Measurements from ENCODE around the gene TMEM139.

The TMEM139 gene

GRCh38 chr7:143252006-143252405 lies 32.8 kb upstream of the TMEM139 start:
- no peaks in the 10 kb centered on the region for H4K20me1 ChIP-seq (ENCODE audit: insufficient read depth, low read length)
- H3K79me2 ChIP-seq (ENCODE audit: insufficient read depth, low read length): no peaks in the 10 kb centered on the region
- peaks cover 45% of the 10 kb centered on the region for H3K4me1 ChIP-seq (ENCODE audit: insufficient read depth, low read length)
- TF ChIP-seq CTCF (IDR thresholded peaks at IDR 0.05; ENCODE audit: borderline replicate concordance, extremely low read depth, low read length, poor library complexity, severe bottlenecking) (no peak), EZH2 (IDR thresholded peaks at IDR 0.05; ENCODE audit: borderline replicate concordance, low read depth, low read length, severe bottlenecking) (no peak)
- H3K27me3 ChIP-seq (ENCODE audit: insufficient read depth, low read length, poor library complexity): no peaks in the 10 kb centered on the region
- no peak overlapping the region for H3K4me2 ChIP-seq (ENCODE audit: insufficient read depth, low read length)
- H3K9me3 ChIP-seq (ENCODE audit: insufficient read depth, low read length, severe bottlenecking): no peaks in the 10 kb centered on the region
- no peak overlapping the region for H3K9ac ChIP-seq (ENCODE audit: low read depth, low read length)
- H3K27ac ChIP-seq (ENCODE audit: low read length): no peak overlapping the region
- H2AFZ ChIP-seq (ENCODE audit: low read depth, low read length): no peak overlapping the region
- ATAC-seq (ENCODE audit: insufficient read depth, low read depth): peak; percentile 63; the same call in 2 of the 3 replicates
- no peak for DNase-seq
- no peaks in the 10 kb centered on the region for H3K36me3 ChIP-seq (ENCODE audit: insufficient read depth, low read length)
- H3K4me3 ChIP-seq (ENCODE audit: low read depth in 1 of 2, low read length in 2 of 2): no peak overlapping the region

DNA sequence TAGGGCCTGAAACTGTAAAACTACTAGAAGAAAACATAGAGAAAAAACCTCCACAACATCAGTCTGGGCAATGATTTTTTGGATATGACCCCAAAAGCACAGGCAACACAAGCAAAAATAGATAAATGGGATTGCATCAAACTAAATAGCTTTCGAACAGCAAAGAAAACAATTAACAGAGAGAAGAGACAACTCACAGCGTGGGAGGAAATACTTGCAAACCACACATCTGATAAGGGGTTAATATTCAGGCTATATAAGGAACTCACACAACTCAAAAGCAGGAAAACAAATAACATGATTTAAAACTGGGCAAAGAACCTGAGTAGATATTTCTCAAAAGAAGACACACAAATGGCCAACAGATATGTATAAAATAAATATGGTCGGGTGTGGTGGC lies 29.2 kb upstream of the TMEM139 start:
- H3K27me3 ChIP-seq (ENCODE audit: insufficient read depth, low read length, poor library complexity): no peaks in the 10 kb centered on the region
- no peaks in the 10 kb centered on the region for H4K20me1 ChIP-seq (ENCODE audit: insufficient read depth, low read length)
- ATAC-seq (ENCODE audit: insufficient read depth, low read depth) (0 out of 3 replicates have a peak, but pooled peaks have one; percentile 35), DNase-seq (no peak)
- TF ChIP-seq EZH2 (IDR thresholded peaks at IDR 0.05; ENCODE audit: borderline replicate concordance, low read depth, low read length, severe bottlenecking) (no peak), CTCF (IDR thresholded peaks at IDR 0.05; ENCODE audit: borderline replicate concordance, extremely low read depth, low read length, poor library complexity, severe bottlenecking) (no peak)
- H3K4me3 ChIP-seq (ENCODE audit: low read depth in 1 of 2, low read length in 2 of 2): no peak overlapping the region
- no peaks in the 10 kb centered on the region for H3K79me2 ChIP-seq (ENCODE audit: insufficient read depth, low read length)
- no peak overlapping the region for H3K27ac ChIP-seq (ENCODE audit: low read length)
- H2AFZ ChIP-seq (ENCODE audit: low read depth, low read length): no peak overlapping the region
- no peaks in the 10 kb centered on the region for H3K36me3 ChIP-seq (ENCODE audit: insufficient read depth, low read length)
- H3K4me2 ChIP-seq (ENCODE audit: insufficient read depth, low read length): no peak overlapping the region
- no peaks in the 10 kb centered on the region for H3K9me3 ChIP-seq (ENCODE audit: insufficient read depth, low read length, severe bottlenecking)
- no peak overlapping the region for H3K9ac ChIP-seq (ENCODE audit: low read depth, low read length)
- peaks cover 30% of the 10 kb centered on the region for H3K4me1 ChIP-seq (ENCODE audit: insufficient read depth, low read length)

- Histone ChIP-seq H3K4me3 (ENCODE audit: low read depth in 1 of 2, low read length in 2 of 2) (no peak overlapping the region), H2AFZ (ENCODE audit: low read depth, low read length) (no peak overlapping the region), H3K27me3 (ENCODE audit: insufficient read depth, low read length, poor library complexity) (no peaks in the 10 kb centered on the region), H3K27ac (ENCODE audit: low read length) (no peak overlapping the region), H3K4me2 (ENCODE audit: insufficient read depth, low read length) (no peak overlapping the region), H3K79me2 (ENCODE audit: insufficient read depth, low read length) (no peaks in the 10 kb centered on the region), H3K4me1 (ENCODE audit: insufficient read depth, low read length) (peaks cover 22% of the 10 kb centered on the region), H4K20me1 (ENCODE audit: insufficient read depth, low read length) (no peaks in the 10 kb centered on the region), H3K36me3 (ENCODE audit: insufficient read depth, low read length) (no peaks in the 10 kb centered on the region), H3K9ac (ENCODE audit: low read depth, low read length) (no peak overlapping the region), H3K9me3 (ENCODE audit: insufficient read depth, low read length, severe bottlenecking) (no peaks in the 10 kb centered on the region)
- ATAC-seq (ENCODE audit: insufficient read depth, low read depth) (peak; percentile 44; the same call in 2 of the 3 replicates), DNase-seq (no peak)
- TF ChIP-seq CTCF (IDR thresholded peaks at IDR 0.05; ENCODE audit: borderline replicate concordance, extremely low read depth, low read length, poor library complexity, severe bottlenecking) (peak; percentile 39), EZH2 (IDR thresholded peaks at IDR 0.05; ENCODE audit: borderline replicate concordance, low read depth, low read length, severe bottlenecking) (no peak)
Observed at GRCh38 chr7:143256325-143256724, 28.4 kb upstream of the TMEM139 start.

DNA sequence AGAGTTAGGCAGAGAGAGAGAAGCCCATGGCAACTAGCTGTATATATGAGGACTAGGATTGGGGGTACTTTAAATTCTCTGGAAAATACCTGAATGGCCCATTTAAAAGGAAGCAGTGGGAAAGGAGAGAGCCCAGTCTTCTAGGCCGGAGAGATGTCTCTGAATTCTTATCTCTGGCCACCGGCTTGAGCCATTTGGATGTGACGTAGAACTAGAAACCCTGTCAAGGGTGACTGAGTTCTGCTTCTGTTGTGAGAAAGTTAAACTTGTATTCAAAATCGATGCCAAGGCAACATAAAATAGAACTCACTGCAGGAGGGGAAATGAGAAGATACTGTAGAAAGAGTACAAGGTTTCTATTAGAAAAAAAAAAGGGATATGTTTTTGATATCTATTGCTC lies 27.8 kb upstream of the TMEM139 start:
- H3K4me2 ChIP-seq (ENCODE audit: insufficient read depth, low read length): no peak overlapping the region
- no peaks in the 10 kb centered on the region for H3K27me3 ChIP-seq (ENCODE audit: insufficient read depth, low read length, poor library complexity)
- no peaks in the 10 kb centered on the region for H3K36me3 ChIP-seq (ENCODE audit: insufficient read depth, low read length)
- DNase-seq: no peak
- H2AFZ ChIP-seq (ENCODE audit: low read depth, low read length): no peak overlapping the region
- H4K20me1 ChIP-seq (ENCODE audit: insufficient read depth, low read length): no peaks in the 10 kb centered on the region
- H3K4me1 ChIP-seq (ENCODE audit: insufficient read depth, low read length): peaks cover 17% of the 10 kb centered on the region
- H3K27ac ChIP-seq (ENCODE audit: low read length): no peak overlapping the region
- no peak overlapping the region for H3K4me3 ChIP-seq (ENCODE audit: low read depth in 1 of 2, low read length in 2 of 2)
- no peaks in the 10 kb centered on the region for H3K9me3 ChIP-seq (ENCODE audit: insufficient read depth, low read length, severe bottlenecking)
- H3K79me2 ChIP-seq (ENCODE audit: insufficient read depth, low read length): no peaks in the 10 kb centered on the region
- H3K9ac ChIP-seq (ENCODE audit: low read depth, low read length): no peak overlapping the region
- no peak for TF ChIP-seq EZH2 (IDR thresholded peaks at IDR 0.05; ENCODE audit: borderline replicate concordance, low read depth, low read length, severe bottlenecking)
- no peak for TF ChIP-seq CTCF (IDR thresholded peaks at IDR 0.05; ENCODE audit: borderline replicate concordance, extremely low read depth, low read length, poor library complexity, severe bottlenecking)
- no peak for ATAC-seq (ENCODE audit: insufficient read depth, low read depth)
